Lower leg skin (tissue), 4 donors: ENCODE measurements around the gene CUL4A. TPM values are rescaled to one million over a fixed set of nuclear protein-coding genes. Genes with fewer than 3 reads are reported as not detected.

Source experiments
- DNase-seq, 2 donors: peaks; one replicate each; pipeline ENCODE4 v3.0.0-alpha.2; 2019; ENCODE audit warnings: low spot score in 2 of 2
- H3K4me3 ChIP-seq: fragments of 200-600 bp; sonication (generic); 2 replicates; pipeline ENCODE4 v1.5.1; 2017; ENCODE audit warnings: mild to moderate bottlenecking, low read depth; ENCODE audit not compliant: poor library complexity, severe bottlenecking
- POLR2A ChIP-seq, 2 donors: fragments of 450-650 bp; IDR thresholded peaks; one replicate each; pipeline ENCODE4 v1.6.1; 2016 to 2017; ENCODE audit warnings: antibody characterized with exemption in 2 of 2, mild to moderate bottlenecking in 1 of 2, moderate library complexity in 1 of 2
- WGBS, 2 donors: methylation state at CpG; one replicate each; pipeline ENCODE4 v1.1.5; 2018; 5-methylcytosine and 5-hydroxymethylcytosine counted together
- intact Hi-C: fragments of 100-400 bp; cut with DNase I; formaldehyde crosslinking; loops from one replicate; pipeline ENCODE4 v1.15.0; 2023; ENCODE audit warnings: low total_unique reads
- total RNA-seq, 4 donors: library from RNA; depleted of rRNA; stranded (reverse); fragments of >200 nt; gene quantifications; one replicate each; pipeline ENCODE4 v1.1.0, GENCODE V29; 2016
- TF ChIP-seq, protein P1 (sequence below), 3 donors: fragments of 450-650 bp; IDR thresholded peaks; one replicate each; pipeline ENCODE4 v1.5.1; 2016; ENCODE audit warnings: antibody characterized with exemption in 3 of 3, mild to moderate bottlenecking in 3 of 3, moderate library complexity in 2 of 3

Gene CUL4A
- total RNA-seq, 4 donors from 2014 or later: 80.7 to 146 (median 105) TPM

DNA sequence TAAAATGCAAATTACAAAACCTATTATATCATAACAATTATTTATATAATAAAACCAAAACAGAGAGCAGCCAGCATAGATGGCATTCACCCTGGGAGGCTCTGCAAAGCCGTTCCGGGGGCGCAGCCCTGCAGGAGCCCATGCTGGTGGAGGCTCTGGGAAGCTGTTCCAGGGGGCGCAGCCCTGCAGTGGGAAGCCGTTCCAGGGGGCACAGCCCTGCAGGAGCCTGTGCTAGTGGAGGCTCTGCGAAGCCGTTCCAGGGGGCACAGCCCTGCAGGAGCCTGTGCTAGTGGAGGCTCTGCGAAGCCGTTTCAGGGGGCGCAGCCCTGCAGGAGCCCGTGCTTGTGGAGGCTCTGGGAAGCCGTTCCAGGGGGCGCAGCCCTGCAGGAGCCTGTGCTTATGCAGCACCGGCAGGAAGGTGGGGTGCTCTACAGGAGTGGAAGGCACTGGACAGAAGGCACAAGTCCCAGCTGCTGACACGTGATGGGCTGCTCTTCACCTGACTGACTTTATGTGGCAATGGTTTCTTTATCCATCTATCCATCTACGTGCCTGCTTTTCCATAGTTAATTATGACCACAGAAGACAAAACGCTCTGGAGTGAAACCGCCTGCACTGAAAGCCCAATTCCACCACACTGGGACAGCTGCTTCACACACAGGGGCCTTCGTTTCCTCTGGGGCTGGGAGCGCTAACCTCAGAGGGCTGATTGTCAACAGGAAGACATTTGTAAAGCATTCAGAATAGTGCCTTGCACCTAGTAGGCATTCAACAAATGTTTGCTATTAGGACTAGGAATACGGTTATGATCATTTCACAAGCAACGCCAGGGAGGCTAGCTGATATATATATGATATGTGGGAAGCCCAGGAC lies 24.6 kb upstream of the CUL4A start:
- intact Hi-C loops: no loop called here
- H3K4me3 ChIP-seq: no peak overlapping the region
- 83 to 92% methylated on average over 15 to 22 of the region's 22 CpGs for WGBS, 2 donors
- TF ChIP-seq, protein P1, sequence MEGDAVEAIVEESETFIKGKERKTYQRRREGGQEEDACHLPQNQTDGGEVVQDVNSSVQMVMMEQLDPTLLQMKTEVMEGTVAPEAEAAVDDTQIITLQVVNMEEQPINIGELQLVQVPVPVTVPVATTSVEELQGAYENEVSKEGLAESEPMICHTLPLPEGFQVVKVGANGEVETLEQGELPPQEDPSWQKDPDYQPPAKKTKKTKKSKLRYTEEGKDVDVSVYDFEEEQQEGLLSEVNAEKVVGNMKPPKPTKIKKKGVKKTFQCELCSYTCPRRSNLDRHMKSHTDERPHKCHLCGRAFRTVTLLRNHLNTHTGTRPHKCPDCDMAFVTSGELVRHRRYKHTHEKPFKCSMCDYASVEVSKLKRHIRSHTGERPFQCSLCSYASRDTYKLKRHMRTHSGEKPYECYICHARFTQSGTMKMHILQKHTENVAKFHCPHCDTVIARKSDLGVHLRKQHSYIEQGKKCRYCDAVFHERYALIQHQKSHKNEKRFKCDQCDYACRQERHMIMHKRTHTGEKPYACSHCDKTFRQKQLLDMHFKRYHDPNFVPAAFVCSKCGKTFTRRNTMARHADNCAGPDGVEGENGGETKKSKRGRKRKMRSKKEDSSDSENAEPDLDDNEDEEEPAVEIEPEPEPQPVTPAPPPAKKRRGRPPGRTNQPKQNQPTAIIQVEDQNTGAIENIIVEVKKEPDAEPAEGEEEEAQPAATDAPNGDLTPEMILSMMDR (IDR thresholded peaks at IDR 0.05): no peak
- TF ChIP-seq POLR2A (IDR thresholded peaks at IDR 0.05): no peak
- no peak for DNase-seq

DNA sequence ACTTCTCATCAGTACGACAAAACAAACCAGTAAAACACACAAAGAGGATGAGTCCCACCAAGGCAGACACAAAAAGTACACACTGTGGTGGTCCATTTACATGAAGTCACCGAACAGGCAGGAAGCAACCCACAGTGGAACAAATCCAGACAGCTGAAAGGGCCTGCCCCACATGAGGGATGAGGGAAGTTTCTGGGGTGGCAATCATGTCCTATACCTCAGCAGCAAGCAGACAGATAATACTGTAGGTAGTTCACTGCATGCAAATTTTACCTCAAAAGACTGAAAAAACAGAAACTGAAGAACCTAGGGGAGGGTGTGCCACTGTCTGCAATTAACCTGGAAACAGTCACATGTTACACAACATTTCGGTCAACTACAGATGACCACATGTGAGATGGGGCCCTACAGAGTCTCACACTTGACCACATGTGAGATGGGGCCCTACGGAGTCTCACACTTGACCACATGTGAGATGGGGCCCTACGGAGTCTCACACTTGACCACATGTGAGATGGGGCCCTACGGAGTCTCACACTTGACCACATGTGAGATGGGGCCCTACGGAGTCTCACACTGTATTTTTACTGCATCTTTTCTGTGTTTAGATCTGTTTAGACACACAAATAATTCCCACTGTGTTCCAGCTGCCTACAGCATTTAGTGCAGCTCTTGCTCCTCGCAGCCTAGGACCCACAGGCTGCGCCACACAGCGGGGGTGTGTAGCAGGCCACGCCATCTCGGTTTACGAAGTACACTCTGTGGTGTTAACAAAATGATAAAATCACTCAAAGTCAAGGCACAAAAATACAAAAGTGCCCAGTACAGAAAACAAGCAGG lies 23.1 kb upstream of the CUL4A start:
- no peak overlapping the region for H3K4me3 ChIP-seq
- no peak for DNase-seq
- intact Hi-C loops: no loop called here
- WGBS, 2 donors: 84 to 89% methylated on average over 13 of the region's 13 CpGs
- TF ChIP-seq POLR2A (IDR thresholded peaks at IDR 0.05): no peak
- TF ChIP-seq, protein P1 (IDR thresholded peaks at IDR 0.05): no peak

DNA sequence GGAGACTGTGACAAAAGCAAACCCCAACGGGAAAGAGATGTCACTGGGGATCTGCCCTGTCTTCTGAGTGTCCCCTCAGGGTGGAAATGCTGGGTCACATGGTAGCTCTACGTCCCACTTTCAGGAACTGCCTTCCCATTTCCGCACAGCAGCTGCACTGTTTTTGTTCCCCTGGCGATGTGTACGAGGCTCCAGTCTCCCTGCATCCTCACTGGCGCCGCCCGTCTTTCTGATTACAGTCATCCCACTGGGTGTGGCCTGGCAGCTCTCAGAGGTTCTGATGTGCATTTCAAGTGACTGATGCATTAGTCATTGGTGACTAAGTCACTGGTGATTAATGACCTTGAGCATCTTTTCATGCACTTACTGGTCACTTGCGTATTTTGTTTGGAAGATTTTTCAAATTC lies 22.1 kb upstream of the CUL4A start:
- TF ChIP-seq, protein P1 (IDR thresholded peaks at IDR 0.05): no peak
- no peak for TF ChIP-seq POLR2A (IDR thresholded peaks at IDR 0.05)
- WGBS, 2 donors: 19 to 26% methylated on average over 9 of the region's 9 CpGs
- intact Hi-C loops: no loop called here
- H3K4me3 ChIP-seq: no peak overlapping the region
- DNase-seq: peak; percentile 91 to 97

DNA sequence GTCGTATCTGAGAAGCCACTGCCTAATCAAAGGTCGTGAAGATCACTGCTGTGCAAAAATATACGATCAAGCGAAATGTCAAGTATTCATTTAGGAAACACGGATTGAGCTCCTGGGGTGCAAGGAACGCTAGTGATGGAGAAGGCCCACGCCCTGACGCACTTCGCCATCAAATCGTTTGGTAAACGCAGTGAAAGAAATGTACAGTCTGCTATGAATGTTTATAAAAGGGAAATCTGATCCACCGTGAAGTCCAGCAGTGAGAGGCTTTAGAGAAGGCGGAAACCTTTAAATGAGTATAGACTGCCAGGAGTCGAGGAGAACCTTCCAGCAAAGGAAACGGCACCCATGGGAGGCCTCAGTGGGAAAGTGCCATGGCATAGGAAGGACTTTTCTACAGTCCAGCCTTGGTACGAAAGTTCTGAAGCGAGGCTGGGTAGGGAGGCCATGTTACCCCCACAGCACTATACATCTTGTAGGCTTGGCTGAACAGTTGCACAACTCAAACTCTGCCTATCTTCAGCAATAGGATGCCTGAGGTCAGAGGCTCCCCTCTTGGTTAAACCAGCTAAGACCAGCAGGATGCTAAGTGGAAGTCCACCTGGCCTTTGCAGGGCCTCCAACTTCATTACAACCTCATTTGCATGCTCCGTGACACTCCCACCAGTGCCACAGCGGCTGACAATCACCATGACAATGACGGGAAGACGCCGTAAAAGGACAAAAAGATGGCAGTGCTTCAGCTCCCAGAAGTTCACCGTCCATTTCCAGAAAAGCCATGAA lies 21.3 kb upstream of the CUL4A start:
- WGBS, 2 donors: 94% methylated on average over 23 of the region's 23 CpGs

DNA sequence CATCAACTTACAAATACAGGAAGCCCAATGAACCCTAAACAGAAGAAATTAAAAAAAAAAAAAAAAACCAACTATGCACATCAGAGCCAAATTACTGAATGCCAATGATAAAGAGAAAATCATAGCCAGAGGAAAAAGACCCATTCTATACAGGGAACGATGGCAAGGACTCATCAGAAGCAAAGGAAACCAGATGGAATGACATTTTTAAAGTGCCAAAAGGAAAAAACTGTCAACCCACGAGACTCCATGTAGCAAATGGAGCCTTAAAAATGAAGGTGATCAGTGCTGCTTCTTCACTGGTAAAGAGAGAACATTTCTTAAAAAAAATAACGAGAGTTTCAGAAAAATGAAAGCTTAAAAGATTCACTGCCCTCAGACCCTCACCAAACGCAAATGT lies 19.2 kb upstream of the CUL4A start:
- H3K4me3 ChIP-seq: no peak overlapping the region
- WGBS, 2 donors: 82% methylated on average over 4 of the region's 4 CpGs
- DNase-seq: no peak
- intact Hi-C loops: no loop called here
- no peak for TF ChIP-seq POLR2A (IDR thresholded peaks at IDR 0.05)
- TF ChIP-seq, protein P1 (IDR thresholded peaks at IDR 0.05): no peak

More for the DNA sequence above, 21.3 kb upstream of the CUL4A start:
- intact Hi-C loops: no loop called here
- no peak for DNase-seq
- TF ChIP-seq POLR2A (IDR thresholded peaks at IDR 0.05): no peak
- TF ChIP-seq, protein P1 (IDR thresholded peaks at IDR 0.05): no peak
- no peak overlapping the region for H3K4me3 ChIP-seq
